IPS-20b (cell line): ENCODE results near the gene PPARD.

Experiments used
- H3K27ac ChIP-seq: one replicate; pipeline ENCODE4 v1.5.1; 2013; ENCODE audit warnings: low read length
- H3K27me3 ChIP-seq: 2 replicates; pipeline ENCODE4 v1.6.1; 2013; ENCODE audit warnings: mild to moderate bottlenecking, low read length, inconsistent platforms; ENCODE audit not compliant: insufficient read depth
- H3K36me3 ChIP-seq: 2 replicates; pipeline ENCODE4 v1.6.1; 2013; ENCODE audit warnings: low read depth, mild to moderate bottlenecking, inconsistent platforms, low read length, moderate library complexity; ENCODE audit not compliant: insufficient read depth
- H3K4me1 ChIP-seq: 2 replicates; pipeline ENCODE4 v1.6.1; 2013; ENCODE audit warnings: mild to moderate bottlenecking, control low read depth, inconsistent platforms, low read length, moderate library complexity; ENCODE audit not compliant: insufficient read depth
- H3K4me3 ChIP-seq: 2 replicates; pipeline ENCODE4 v1.5.1; 2013; ENCODE audit warnings: mild to moderate bottlenecking, low read length, inconsistent platforms
- H3K9ac ChIP-seq: 2 replicates; pipeline ENCODE4 v1.6.1; 2013; ENCODE audit warnings: low read depth, mild to moderate bottlenecking, inconsistent platforms, low read length, moderate library complexity
- H3K9me3 ChIP-seq: 2 replicates; pipeline ENCODE4 v1.6.1; 2013; ENCODE audit warnings: mild to moderate bottlenecking, low read depth, low read length, inconsistent platforms; ENCODE audit not compliant: insufficient read depth

PPARD gene

GRCh38 chr6:35342258-35343091, at the start of gene PPARD:
Gene PPARD (plus strand): TSS chr6:35342558. CDS start chr6:35411088, 68,530 bp downstream.
- H3K4me3 ChIP-seq, result peak within 1 kb of the TSS; percentile 77
- H3K4me1 ChIP-seq, result no peaks in the 10 kb centered on the region
- no peaks in the 10 kb centered on the region for H3K9me3 ChIP-seq
- peak within 1 kb of the TSS; percentile 58; the same call in 1 of the 2 replicates for H3K9ac ChIP-seq
- no peak within 1 kb of the TSS for H3K27ac ChIP-seq
- peaks cover 9% of the 10 kb centered on the region; the same call in 1 of the 2 replicates for H3K27me3 ChIP-seq
- peaks cover 6% of the 10 kb centered on the region; the same call in 1 of the 2 replicates for H3K36me3 ChIP-seq

- peaks cover 33% of the 10 kb centered on the region for H3K36me3 ChIP-seq
- peaks cover 2% of the 10 kb centered on the region; the same call in 1 of the 2 replicates for H3K27me3 ChIP-seq
- no peak overlapping the region for H3K9ac ChIP-seq
- no peak overlapping the region for H3K4me3 ChIP-seq
- peaks cover 7% of the 10 kb centered on the region; the same call in 1 of the 2 replicates for H3K4me1 ChIP-seq
- no peak overlapping the region for H3K27ac ChIP-seq
- H3K9me3 ChIP-seq, result no peaks in the 10 kb centered on the region
These were observed 48.7 kb upstream of the PPARD start for GRCh38 chr6:35293681-35294080.

GRCh38 chr6:35294308-35294945, 47.9 kb upstream of the PPARD start:
- peaks cover 3% of the 10 kb centered on the region; the same call in 1 of the 2 replicates for H3K27me3 ChIP-seq
- H3K36me3 ChIP-seq, result peaks cover 30% of the 10 kb centered on the region
- H3K9ac ChIP-seq, result no peak overlapping the region
- no peaks in the 10 kb centered on the region for H3K9me3 ChIP-seq
- H3K4me1 ChIP-seq, result peaks cover 7% of the 10 kb centered on the region; the same call in 1 of the 2 replicates
- no peak overlapping the region for H3K27ac ChIP-seq
- H3K4me3 ChIP-seq, result no peak overlapping the region

- peaks cover 3% of the 10 kb centered on the region; the same call in 1 of the 2 replicates for H3K27me3 ChIP-seq
- peaks cover 28% of the 10 kb centered on the region for H3K36me3 ChIP-seq
- no peak overlapping the region for H3K9ac ChIP-seq
- no peaks in the 10 kb centered on the region for H3K9me3 ChIP-seq
- H3K4me3 ChIP-seq, result no peak overlapping the region
- peaks cover 7% of the 10 kb centered on the region; the same call in 1 of the 2 replicates for H3K4me1 ChIP-seq
- no peak overlapping the region for H3K27ac ChIP-seq
These were observed 47.3 kb upstream of the PPARD start for GRCh38 chr6:35295036-35295435.

GRCh38 chr6:35295521-35296315, 46.6 kb upstream of the PPARD start:
- Histone ChIP-seq H3K4me1 (peaks cover 7% of the 10 kb centered on the region; the same call in 1 of the 2 replicates), H3K27ac (no peak overlapping the region), H3K9ac (no peak overlapping the region), H3K9me3 (no peaks in the 10 kb centered on the region), H3K4me3 (no peak overlapping the region), H3K27me3 (peaks cover 3% of the 10 kb centered on the region; the same call in 1 of the 2 replicates), H3K36me3 (peaks cover 21% of the 10 kb centered on the region)

- Histone ChIP-seq H3K27me3 (peaks cover 3% of the 10 kb centered on the region; the same call in 1 of the 2 replicates), H3K36me3 (peaks cover 15% of the 10 kb centered on the region), H3K27ac (no peak overlapping the region), H3K4me1 (peaks cover 7% of the 10 kb centered on the region; the same call in 1 of the 2 replicates), H3K9ac (peak overlapping the region; percentile 5; the same call in 1 of the 2 replicates), H3K4me3 (no peak overlapping the region), H3K9me3 (no peaks in the 10 kb centered on the region)
These were observed 45.3 kb upstream of the PPARD start for GRCh38 chr6:35296931-35297600.

- Histone ChIP-seq H3K36me3 (peaks cover 15% of the 10 kb centered on the region), H3K4me1 (peaks cover 10% of the 10 kb centered on the region; the same call in 1 of the 2 replicates), H3K27ac (no peak within 1 kb of the TSS), H3K27me3 (peaks cover 3% of the 10 kb centered on the region; the same call in 1 of the 2 replicates), H3K9ac (peak within 1 kb of the TSS; percentile 45; the same call in 1 of the 2 replicates), H3K4me3 (peak within 1 kb of the TSS; percentile 54), H3K9me3 (no peaks in the 10 kb centered on the region)
These were observed 44.5 kb upstream of the PPARD start, which contains the start of gene DEF6 for GRCh38 chr6:35297601-35298481. Gene DEF6 (plus strand): TSS chr6:35297818. CDS start chr6:35297857, 39 bp downstream.

GRCh38 chr6:35298625-35299140, 43.7 kb upstream of the PPARD start:
- no peak overlapping the region for H3K4me3 ChIP-seq
- peaks cover 3% of the 10 kb centered on the region; the same call in 1 of the 2 replicates for H3K27me3 ChIP-seq
- no peak overlapping the region for H3K27ac ChIP-seq
- no peaks in the 10 kb centered on the region for H3K9me3 ChIP-seq
- peak overlapping the region; percentile 45; the same call in 1 of the 2 replicates for H3K9ac ChIP-seq
- peaks cover 11% of the 10 kb centered on the region for H3K36me3 ChIP-seq
- peaks cover 15% of the 10 kb centered on the region; the same call in 1 of the 2 replicates for H3K4me1 ChIP-seq

GRCh38 chr6:35299674-35300073, 42.7 kb upstream of the PPARD start:
- H3K9ac ChIP-seq, result no peak overlapping the region
- no peak overlapping the region for H3K27ac ChIP-seq
- H3K9me3 ChIP-seq, result no peaks in the 10 kb centered on the region
- H3K36me3 ChIP-seq, result peaks cover 9% of the 10 kb centered on the region
- H3K27me3 ChIP-seq, result peaks cover 3% of the 10 kb centered on the region; the same call in 1 of the 2 replicates
- H3K4me3 ChIP-seq, result no peak overlapping the region
- peaks cover 15% of the 10 kb centered on the region; the same call in 1 of the 2 replicates for H3K4me1 ChIP-seq

- Histone ChIP-seq H3K27ac (no peak overlapping the region), H3K4me1 (peaks cover 15% of the 10 kb centered on the region; the same call in 1 of the 2 replicates), H3K4me3 (no peak overlapping the region)
These were observed 41.5 kb upstream of the PPARD start for GRCh38 chr6:35300848-35301247.

More at GRCh38 chr6:35300848-35301247, 41.5 kb upstream of the PPARD start:
- H3K27me3 ChIP-seq, result peaks cover 3% of the 10 kb centered on the region; the same call in 1 of the 2 replicates
- no peaks in the 10 kb centered on the region for H3K9me3 ChIP-seq
- H3K9ac ChIP-seq, result no peak overlapping the region
- no peaks in the 10 kb centered on the region for H3K36me3 ChIP-seq
